HepG2 (cell line): ENCODE measurements around the gene ARVCF. TPM values are rescaled to one million over a fixed set of nuclear protein-coding genes. Genes with fewer than 3 reads are reported as not detected.

Experiments used
- EHMT2 ChIP-seq: fragments of 200-600 bp; sonication (generic); IDR thresholded peaks from 2 replicates; pipeline ENCODE4 v1.7.0; 2017; ENCODE audit warnings: antibody characterized with exemption, low read depth, low read length, borderline replicate concordance
- GZF1 ChIP-seq: sonication (generic); formaldehyde crosslinking; IDR thresholded peaks from 2 replicates; pipeline ENCODE4 v1.5.1; 2020; ENCODE audit warnings: mild to moderate bottlenecking, missing genetic modification reagents
- IKZF4 ChIP-seq: sonication (generic); formaldehyde crosslinking; IDR thresholded peaks from 2 replicates; pipeline ENCODE4 v1.5.1; 2020; ENCODE audit warnings: borderline replicate concordance, mild to moderate bottlenecking, low read depth, missing genetic modification reagents; ENCODE audit errors: not compliant biosample characterization
- KAT8 ChIP-seq: IDR thresholded peaks from 2 replicates; pipeline ENCODE4 v1.6.1; 2016; ENCODE audit warnings: missing genetic modification reagents, missing compliant biosample characterization
- SP2 ChIP-seq: sonication (generic); formaldehyde crosslinking; IDR thresholded peaks from 2 replicates; pipeline ENCODE4 v1.5.1; 2020; ENCODE audit warnings: mild to moderate bottlenecking, missing genetic modification reagents
- STAG1 ChIP-seq: sonication (generic); formaldehyde crosslinking; IDR thresholded peaks from 2 replicates; pipeline ENCODE4 v1.4.0; 2020; ENCODE audit warnings: missing genetic modification reagents
- YY1 ChIP-seq: IDR thresholded peaks from 2 replicates; pipeline ENCODE4 v1.6.1; 2011; ENCODE audit warnings: low read length, low read depth, moderate library complexity, mild to moderate bottlenecking; ENCODE audit not compliant: insufficient read depth, insufficient replicate concordance
- ZNF451 ChIP-seq: sonication (generic); formaldehyde crosslinking; IDR thresholded peaks from 2 replicates; pipeline ENCODE4 v1.5.0; 2020; ENCODE audit warnings: mild to moderate bottlenecking, missing genetic modification reagents
- ZNF556 ChIP-seq: sonication (generic); formaldehyde crosslinking; IDR thresholded peaks from 2 replicates; pipeline ENCODE4 v1.4.0; 2020; ENCODE audit warnings: mild to moderate bottlenecking, missing genetic modification reagents, borderline replicate concordance
- ZNF777 ChIP-seq: sonication (generic); formaldehyde crosslinking; IDR thresholded peaks from 2 replicates; pipeline ENCODE4 v1.4.0; 2020; ENCODE audit warnings: missing genetic modification reagents
- ZNF780A ChIP-seq: sonication (generic); formaldehyde crosslinking; IDR thresholded peaks from 2 replicates; pipeline ENCODE4 v1.8.0; 2022; ENCODE audit warnings: mild to moderate bottlenecking, missing genetic modification reagents, moderate library complexity
- ZNF878 ChIP-seq: sonication (generic); formaldehyde crosslinking; IDR thresholded peaks from 2 replicates; pipeline ENCODE4 v1.8.1; 2023; ENCODE audit warnings: mild to moderate bottlenecking, missing genetic modification reagents, moderate library complexity
- polyA plus RNA-seq, 8 experiments: library from polyadenylated mRNA; depleted of rRNA in 3 of 8; stranded (reverse) in 7 of 8; unstranded in 1 of 8; fragments of >200 nt; fragmentation: Illumina TruSeq in 4 of 8; extraction: Trizol in 4 of 8; gene quantifications; 2 replicates each; pipeline versions ENCODE4 v1.2.1 to v1.2.3, GENCODE V29; 2011 to 2016; ENCODE audit warnings: low read depth in 4 of 8, missing spikeins in 1 of 8, mixed read lengths in 1 of 8; ENCODE audit not compliant: insufficient read depth in 1 of 8
- total RNA-seq, 5 experiments: library from RNA; depleted of rRNA; stranded (reverse); fragments of >200 nt; fragmentation: Illumina TruSeq; extraction: Trizol; gene quantifications; 2 replicates each; pipeline ENCODE4 v1.2.3, GENCODE V29; 2016; ENCODE audit warnings: low read depth in 1 of 5
- TF ChIP-seq, protein P1 (sequence below): sonication (generic); formaldehyde crosslinking; IDR thresholded peaks from 2 replicates; pipeline ENCODE4 v1.4.0; 2020; ENCODE audit warnings: mild to moderate bottlenecking, missing genetic modification reagents
- TF ChIP-seq, protein P2 (sequence below): IDR thresholded peaks from 2 replicates; pipeline ENCODE4 v1.4.0; 2020; ENCODE audit warnings: mild to moderate bottlenecking, missing genetic modification reagents
- TF ChIP-seq, protein P3 (sequence below): sonication (generic); formaldehyde crosslinking; IDR thresholded peaks from 2 replicates; pipeline ENCODE4 v1.9.0; 2021; ENCODE audit warnings: missing genetic modification reagents, mild to moderate bottlenecking, borderline replicate concordance
- TF ChIP-seq, protein P4 (sequence below): sonication (generic); formaldehyde crosslinking; IDR thresholded peaks from 2 replicates; pipeline ENCODE4 v1.8.0; 2022; ENCODE audit warnings: missing genetic modification reagents, mild to moderate bottlenecking, borderline replicate concordance
- TF ChIP-seq, protein P5 (sequence below): sonication (generic); formaldehyde crosslinking; IDR thresholded peaks from 2 replicates; pipeline ENCODE4 v1.4.0; 2020; ENCODE audit warnings: missing genetic modification reagents, borderline replicate concordance

Gene ARVCF
- total and polyA plus RNA-seq, 2 of the 13 experiments (the other 11 are each of a cell fraction or from before 2014, with no cell fraction given) = 16.4 to 17.7 TPM

DNA sequence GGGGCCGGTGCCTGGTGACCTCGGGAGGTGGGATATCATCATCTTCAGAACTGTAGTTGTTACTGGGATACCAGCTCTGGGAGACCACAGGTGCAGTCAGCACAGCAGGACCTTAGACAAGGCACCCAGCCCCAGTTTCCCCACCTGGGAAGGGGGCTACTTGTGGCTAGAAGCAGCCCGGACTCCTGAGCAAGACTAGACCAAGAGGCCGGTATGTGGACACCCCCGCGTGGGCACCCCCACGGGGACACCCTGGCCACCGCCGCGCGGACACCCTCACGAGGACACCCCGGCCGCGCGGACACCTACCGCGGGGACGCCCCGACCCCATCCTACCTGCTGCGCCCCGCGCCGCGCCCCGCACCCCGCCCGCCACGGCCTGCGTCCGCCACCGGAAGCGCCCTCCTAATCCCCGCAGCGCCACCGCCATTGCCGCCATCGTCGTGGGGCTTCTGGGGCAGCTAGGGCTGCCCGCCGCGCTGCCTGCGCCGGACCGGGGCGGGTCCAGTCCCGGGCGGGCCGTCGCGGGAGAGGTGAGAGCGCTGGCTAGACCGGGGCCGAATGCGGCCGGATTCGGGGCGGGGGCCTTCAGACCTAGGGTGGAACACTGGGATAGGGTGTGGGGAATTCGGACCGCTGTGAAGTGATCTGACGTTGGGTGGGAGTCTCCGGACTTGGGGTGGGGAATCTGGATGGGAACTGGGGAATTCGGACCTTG lies 75.1 kb downstream of the ARVCF start, which contains the start of the genes COMT and TXNRD2 (continued):
- TF ChIP-seq ZNF780A (CRISPR knock-in tag) (no peak), ZNF777 (0 out of 2 replicates have a peak, but pooled peaks have one; percentile 28), ZNF451 (CRISPR knock-in tag) (peak; percentile 21; the same call in 1 of the 2 replicates), SP2 (CRISPR knock-in tag) (no peak), EHMT2 (no peak), KAT8 (CRISPR knock-in tag) (0 out of 2 replicates have a peak, but pooled peaks have one; percentile 11), YY1 (peak; percentile 96), GZF1 (no peak), STAG1 (no peak), IKZF4 (peak; percentile 29), ZNF878 (CRISPR knock-in tag) (no peak), ZNF556 (CRISPR knock-in tag) (0 out of 2 replicates have a peak, but pooled peaks have one; percentile 26)
- TF ChIP-seq, protein P1, sequence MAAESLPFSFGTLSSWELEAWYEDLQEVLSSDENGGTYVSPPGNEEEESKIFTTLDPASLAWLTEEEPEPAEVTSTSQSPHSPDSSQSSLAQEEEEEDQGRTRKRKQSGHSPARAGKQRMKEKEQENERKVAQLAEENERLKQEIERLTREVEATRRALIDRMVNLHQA (CRISPR knock-in tag) = no peak
- TF ChIP-seq, protein P2, sequence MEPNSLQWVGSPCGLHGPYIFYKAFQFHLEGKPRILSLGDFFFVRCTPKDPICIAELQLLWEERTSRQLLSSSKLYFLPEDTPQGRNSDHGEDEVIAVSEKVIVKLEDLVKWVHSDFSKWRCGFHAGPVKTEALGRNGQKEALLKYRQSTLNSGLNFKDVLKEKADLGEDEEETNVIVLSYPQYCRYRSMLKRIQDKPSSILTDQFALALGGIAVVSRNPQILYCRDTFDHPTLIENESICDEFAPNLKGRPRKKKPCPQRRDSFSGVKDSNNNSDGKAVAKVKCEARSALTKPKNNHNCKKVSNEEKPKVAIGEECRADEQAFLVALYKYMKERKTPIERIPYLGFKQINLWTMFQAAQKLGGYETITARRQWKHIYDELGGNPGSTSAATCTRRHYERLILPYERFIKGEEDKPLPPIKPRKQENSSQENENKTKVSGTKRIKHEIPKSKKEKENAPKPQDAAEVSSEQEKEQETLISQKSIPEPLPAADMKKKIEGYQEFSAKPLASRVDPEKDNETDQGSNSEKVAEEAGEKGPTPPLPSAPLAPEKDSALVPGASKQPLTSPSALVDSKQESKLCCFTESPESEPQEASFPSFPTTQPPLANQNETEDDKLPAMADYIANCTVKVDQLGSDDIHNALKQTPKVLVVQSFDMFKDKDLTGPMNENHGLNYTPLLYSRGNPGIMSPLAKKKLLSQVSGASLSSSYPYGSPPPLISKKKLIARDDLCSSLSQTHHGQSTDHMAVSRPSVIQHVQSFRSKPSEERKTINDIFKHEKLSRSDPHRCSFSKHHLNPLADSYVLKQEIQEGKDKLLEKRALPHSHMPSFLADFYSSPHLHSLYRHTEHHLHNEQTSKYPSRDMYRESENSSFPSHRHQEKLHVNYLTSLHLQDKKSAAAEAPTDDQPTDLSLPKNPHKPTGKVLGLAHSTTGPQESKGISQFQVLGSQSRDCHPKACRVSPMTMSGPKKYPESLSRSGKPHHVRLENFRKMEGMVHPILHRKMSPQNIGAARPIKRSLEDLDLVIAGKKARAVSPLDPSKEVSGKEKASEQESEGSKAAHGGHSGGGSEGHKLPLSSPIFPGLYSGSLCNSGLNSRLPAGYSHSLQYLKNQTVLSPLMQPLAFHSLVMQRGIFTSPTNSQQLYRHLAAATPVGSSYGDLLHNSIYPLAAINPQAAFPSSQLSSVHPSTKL (CRISPR knock-in tag) = no peak
- TF ChIP-seq, protein P3, sequence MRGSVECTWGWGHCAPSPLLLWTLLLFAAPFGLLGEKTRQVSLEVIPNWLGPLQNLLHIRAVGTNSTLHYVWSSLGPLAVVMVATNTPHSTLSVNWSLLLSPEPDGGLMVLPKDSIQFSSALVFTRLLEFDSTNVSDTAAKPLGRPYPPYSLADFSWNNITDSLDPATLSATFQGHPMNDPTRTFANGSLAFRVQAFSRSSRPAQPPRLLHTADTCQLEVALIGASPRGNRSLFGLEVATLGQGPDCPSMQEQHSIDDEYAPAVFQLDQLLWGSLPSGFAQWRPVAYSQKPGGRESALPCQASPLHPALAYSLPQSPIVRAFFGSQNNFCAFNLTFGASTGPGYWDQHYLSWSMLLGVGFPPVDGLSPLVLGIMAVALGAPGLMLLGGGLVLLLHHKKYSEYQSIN = no peak
- TF ChIP-seq, protein P4, sequence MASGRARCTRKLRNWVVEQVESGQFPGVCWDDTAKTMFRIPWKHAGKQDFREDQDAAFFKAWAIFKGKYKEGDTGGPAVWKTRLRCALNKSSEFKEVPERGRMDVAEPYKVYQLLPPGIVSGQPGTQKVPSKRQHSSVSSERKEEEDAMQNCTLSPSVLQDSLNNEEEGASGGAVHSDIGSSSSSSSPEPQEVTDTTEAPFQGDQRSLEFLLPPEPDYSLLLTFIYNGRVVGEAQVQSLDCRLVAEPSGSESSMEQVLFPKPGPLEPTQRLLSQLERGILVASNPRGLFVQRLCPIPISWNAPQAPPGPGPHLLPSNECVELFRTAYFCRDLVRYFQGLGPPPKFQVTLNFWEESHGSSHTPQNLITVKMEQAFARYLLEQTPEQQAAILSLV (CRISPR knock-in tag) = 0 out of 2 replicates have a peak, but pooled peaks have one; percentile 46
- TF ChIP-seq, protein P5, sequence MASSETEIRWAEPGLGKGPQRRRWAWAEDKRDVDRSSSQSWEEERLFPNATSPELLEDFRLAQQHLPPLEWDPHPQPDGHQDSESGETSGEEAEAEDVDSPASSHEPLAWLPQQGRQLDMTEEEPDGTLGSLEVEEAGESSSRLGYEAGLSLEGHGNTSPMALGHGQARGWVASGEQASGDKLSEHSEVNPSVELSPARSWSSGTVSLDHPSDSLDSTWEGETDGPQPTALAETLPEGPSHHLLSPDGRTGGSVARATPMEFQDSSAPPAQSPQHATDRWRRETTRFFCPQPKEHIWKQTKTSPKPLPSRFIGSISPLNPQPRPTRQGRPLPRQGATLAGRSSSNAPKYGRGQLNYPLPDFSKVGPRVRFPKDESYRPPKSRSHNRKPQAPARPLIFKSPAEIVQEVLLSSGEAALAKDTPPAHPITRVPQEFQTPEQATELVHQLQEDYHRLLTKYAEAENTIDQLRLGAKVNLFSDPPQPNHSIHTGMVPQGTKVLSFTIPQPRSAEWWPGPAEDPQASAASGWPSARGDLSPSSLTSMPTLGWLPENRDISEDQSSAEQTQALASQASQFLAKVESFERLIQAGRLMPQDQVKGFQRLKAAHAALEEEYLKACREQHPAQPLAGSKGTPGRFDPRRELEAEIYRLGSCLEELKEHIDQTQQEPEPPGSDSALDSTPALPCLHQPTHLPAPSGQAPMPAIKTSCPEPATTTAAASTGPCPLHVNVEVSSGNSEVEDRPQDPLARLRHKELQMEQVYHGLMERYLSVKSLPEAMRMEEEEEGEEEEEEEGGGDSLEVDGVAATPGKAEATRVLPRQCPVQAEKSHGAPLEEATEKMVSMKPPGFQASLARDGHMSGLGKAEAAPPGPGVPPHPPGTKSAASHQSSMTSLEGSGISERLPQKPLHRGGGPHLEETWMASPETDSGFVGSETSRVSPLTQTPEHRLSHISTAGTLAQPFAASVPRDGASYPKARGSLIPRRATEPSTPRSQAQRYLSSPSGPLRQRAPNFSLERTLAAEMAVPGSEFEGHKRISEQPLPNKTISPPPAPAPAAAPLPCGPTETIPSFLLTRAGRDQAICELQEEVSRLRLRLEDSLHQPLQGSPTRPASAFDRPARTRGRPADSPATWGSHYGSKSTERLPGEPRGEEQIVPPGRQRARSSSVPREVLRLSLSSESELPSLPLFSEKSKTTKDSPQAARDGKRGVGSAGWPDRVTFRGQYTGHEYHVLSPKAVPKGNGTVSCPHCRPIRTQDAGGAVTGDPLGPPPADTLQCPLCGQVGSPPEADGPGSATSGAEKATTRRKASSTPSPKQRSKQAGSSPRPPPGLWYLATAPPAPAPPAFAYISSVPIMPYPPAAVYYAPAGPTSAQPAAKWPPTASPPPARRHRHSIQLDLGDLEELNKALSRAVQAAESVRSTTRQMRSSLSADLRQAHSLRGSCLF (CRISPR knock-in tag) = no peak
